Fibroblast of lung (primary cell): Measurements from ENCODE around the gene CHTF8.
"Not testable (repeated sequence)": the region's sequence is repeated elsewhere in the genome, so short reads cannot be mapped to it uniquely, and the experiment has no call there.

ENCODE experiments used
- CTCF ChIP-seq, 2 donors: IDR thresholded peaks in 1 of 2; conservative IDR thresholded peaks in 1 of 2; 1 replicate in 1 of 2; 2 replicates in 1 of 2; pipeline ENCODE4 v1.5.1; 2011 to 2012; ENCODE audit warnings: low read length in 2 of 2, control low read depth in 1 of 2, inconsistent platforms in 1 of 2, low read depth in 1 of 2, mild to moderate bottlenecking in 1 of 2
- EZH2 ChIP-seq: IDR thresholded peaks from 2 replicates; pipeline ENCODE4 v1.5.1; 2012; ENCODE audit warnings: low read length, control low read depth, mild to moderate bottlenecking; ENCODE audit errors: missing control alignments

- TF ChIP-seq CTCF (conservative IDR thresholded peaks at IDR 0.05 in 1 of 2, IDR thresholded peaks at IDR 0.05 in 1 of 2; ENCODE audit: low read depth in 1 of 2, low read length in 2 of 2); EZH2: not testable (repeated sequence)
Measured at GRCh38 chr16:69126801-69127200, 5.6 kb downstream of the CHTF8 start.
